GM21717 (cell line): ENCODE data around the gene PKHD1.
"Not testable (repeated sequence)": the region's sequence is repeated elsewhere in the genome, so short reads cannot be mapped to it uniquely, and the experiment has no call there.

Source experiments
- ATAC-seq: cut with Tn5 transposase; IDR thresholded peaks from one replicate; pipeline ENCODE4 v1.9.1; 2021; ENCODE audit warnings: mild to moderate bottlenecking, moderate library complexity; ENCODE audit not compliant: unreplicated experiment

PKHD1 gene

DNA sequence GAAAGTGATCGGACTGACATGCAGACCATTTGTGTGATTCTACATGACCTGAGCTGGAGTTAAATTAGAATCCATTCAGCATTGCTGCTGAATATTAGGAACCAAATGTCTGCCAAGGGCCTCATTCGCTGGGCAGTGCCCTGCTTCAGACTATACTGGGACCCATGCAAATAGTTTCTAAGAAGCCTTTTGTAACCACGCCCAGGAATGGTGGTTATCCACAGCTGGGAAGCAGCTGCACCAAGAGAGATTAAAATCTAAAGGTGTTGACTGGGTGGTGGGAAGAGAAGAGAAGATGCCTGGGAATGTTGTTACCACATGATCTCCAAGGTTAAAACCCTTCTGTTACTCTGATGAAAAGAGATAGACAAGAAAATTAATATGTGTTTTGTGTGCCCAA is 156.8 kb downstream of the PKHD1 start:
- ATAC-seq, result no peak

DNA sequence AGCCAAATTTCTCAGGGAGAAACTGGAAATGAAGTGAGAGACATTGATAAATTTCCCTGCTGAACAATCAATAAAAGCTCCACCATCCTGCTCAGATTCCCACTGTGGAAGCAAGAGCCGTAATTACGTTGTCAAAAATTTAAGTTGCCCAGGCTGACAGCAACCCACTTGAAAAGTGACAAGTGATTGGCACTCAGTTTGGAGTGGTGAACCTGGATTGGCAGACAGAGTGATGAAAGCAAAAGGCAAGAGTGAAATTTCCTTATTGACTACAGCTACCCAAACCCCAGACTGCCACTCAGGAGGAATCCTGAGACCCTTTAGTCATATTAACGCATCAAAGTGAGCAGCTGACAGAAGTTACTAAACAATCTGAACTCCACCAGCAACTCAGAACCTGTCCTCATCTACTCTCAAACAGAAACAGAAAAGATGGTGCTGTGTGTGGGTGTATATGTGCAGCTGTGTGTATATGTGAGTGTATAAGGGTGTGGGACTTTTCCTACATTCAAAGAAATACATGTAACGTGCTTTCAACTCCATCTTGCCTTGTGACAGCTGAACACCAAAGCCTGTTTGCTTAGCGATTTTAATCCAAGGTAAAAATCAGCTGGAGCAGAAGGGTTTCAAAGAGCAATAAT is 157.4 kb downstream of the PKHD1 start:
- no peak for ATAC-seq

DNA sequence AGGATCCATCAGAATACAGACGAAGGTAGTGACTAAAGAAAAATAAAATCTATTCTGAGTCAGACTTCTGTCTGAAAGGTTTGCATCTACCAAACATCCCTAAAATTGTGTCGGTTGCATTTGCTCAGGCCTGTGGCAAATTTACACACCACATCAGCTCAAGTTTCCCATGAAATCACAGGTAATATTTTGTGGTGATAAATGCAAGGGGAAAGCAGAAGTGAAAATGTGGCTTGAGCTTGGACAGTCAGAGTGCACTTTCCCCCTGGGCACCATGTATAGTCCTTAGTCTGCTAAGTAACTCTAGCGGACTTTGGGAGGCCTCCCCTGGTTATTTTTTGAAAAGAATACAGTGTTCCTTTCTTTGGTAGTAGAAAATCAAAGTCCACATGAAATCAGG is 159.1 kb downstream of the PKHD1 start:
- ATAC-seq, result peak; percentile 69

DNA sequence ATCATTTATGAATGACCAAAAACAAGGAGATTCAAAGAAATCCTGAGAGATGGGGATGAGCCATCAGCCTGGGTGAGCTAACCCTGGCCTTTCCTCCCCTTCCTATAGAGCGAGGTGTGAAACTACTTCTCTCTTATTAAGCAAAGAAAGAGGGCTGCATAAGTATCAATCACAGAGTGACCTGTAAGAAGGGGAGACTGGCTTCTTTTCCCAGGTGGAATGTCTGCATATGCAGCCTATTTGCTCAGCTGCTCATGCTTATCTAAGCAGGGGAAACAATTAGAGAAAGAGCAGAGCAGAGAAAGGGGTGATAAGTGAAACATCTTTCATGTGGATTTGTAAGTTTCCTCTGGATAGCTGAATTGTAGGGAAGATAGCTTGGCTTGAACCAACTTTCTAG is 160.0 kb downstream of the PKHD1 start:
- ATAC-seq, result no peak

DNA sequence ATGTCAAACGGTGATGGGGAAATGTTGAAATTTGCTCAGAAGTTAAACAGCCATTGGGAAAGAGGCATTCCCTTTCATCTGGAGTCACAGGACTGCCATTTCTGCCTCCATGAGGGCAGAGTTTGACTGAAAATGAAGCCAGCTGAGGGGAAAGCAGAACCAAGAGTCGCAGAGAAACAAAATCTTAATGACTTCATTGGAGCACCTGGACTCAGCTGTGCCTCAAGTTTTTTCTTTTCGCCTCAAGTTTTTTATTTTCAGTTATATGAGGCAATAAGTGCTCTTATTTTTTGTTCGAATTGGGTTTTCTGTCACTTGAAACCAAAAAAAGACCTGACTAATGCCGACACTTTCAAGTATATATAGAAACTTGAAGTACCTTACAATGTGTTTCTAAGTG is 161.3 kb downstream of the PKHD1 start:
- ATAC-seq, result peak; percentile 53

DNA sequence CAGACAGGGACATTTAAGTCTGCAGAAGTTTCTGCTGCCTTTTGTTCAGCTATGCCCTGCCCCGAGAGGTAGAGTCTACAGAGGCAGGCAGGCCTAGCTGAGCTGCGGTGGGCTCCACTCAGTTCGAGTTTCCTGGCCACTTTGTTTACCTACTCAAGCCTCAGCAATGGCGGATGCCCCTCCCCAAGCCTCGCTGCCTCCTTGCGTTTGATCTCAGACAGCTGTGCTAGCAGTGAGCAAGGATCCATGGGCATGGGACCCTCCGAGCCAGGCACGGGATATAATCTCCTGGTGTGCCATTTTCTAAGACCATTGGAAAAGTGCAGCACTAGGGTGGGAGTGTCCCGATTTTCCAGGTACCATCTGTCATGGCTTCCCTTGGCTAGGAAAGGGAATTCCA is 164.9 kb downstream of the PKHD1 start:
- not testable (repeated sequence) for ATAC-seq

DNA sequence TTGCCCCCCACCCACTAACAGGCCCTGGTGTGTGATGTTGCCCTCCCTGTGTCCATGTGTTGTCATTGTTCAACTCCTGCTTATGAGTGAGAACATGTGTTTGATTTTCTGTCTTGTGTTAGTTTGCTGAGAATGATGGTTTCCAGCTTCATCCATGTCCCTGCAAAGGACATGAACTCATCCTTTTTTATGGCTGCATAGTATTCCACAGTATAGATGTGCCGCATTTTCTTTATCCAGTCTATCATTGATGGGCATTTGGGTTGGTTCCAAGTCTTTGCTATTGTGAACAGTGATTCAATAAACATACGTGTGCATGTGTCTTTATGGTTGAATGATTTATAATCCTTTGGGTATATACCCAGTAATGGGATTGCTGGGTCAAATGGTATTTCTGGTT is 169.1 kb downstream of the PKHD1 start:
- not testable (repeated sequence) for ATAC-seq

DNA sequence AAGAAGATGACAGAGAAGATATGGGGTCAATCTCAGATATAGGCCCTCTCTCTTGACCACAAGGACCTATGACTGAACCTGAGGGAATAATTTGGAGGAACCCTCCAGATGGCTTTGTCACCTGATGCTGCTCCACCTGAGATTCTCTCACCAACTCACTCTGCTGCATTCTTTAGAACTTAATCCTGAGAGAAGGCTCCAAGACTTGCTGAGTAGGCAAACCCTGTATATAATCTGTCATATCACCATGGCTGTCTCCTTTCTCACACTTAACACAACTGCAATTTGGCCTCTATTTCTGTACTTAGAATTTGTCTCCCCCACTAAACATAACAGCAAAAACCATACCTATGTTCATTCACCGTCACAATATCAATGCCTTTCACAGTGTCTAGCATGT is 172.3 kb downstream of the PKHD1 start:
- ATAC-seq, result no peak

DNA sequence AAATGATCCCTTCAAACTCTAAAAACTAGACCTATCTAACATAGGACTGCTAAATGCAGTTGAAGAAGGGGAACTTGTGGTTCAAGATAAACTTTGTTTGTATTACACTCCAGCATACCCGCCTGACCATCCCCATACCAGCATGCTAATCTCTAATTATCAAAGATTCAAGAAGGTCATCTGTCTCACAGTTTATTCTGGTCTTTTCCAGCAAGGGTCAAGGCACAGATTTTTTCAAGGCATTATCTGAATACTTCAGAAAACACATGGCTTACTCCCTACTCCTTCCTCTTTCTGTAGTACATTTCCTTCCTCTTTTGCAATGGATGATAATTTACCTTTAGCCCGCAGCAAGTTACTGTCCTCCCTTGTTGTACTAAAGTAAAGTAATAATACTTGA is 174.1 kb downstream of the PKHD1 start:
- no peak for ATAC-seq

DNA sequence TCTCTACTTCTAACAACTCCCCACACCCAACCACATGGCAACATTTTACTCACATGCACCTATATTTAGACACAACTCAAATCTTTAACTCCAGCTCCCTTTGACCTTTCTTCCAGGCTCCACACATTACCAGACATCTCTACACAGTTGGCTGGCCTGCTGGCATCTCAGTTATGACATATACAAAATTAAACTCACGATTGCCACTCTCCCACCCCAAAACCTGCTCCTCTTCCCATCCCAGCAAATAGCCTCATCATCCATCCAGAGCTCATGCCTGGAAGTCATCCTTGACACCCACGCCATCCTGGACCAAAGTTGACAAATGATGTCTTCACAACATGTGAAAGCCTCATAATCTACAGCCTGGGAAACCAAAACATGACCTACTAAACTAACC is 176.6 kb downstream of the PKHD1 start:
- no peak for ATAC-seq

DNA sequence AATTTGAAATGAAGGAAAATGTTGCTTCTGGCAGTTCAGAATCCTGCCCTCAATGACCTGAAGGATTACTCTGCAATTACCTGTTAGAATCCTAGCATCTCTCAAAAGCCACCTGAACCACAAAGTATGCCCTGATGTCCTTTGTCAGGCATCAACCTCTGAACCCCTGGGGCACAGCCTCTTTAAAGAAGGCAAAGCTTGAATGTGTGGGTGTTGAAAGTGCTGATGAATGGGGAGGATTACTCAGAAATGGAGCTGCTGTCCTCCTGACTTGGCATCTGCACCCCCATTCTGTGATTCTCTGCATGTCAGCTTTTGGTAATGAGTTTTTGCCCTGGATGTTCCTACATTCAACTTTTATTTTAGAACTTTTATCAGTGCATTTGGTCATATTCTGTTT is 179.2 kb downstream of the PKHD1 start:
- ATAC-seq, result no peak

DNA sequence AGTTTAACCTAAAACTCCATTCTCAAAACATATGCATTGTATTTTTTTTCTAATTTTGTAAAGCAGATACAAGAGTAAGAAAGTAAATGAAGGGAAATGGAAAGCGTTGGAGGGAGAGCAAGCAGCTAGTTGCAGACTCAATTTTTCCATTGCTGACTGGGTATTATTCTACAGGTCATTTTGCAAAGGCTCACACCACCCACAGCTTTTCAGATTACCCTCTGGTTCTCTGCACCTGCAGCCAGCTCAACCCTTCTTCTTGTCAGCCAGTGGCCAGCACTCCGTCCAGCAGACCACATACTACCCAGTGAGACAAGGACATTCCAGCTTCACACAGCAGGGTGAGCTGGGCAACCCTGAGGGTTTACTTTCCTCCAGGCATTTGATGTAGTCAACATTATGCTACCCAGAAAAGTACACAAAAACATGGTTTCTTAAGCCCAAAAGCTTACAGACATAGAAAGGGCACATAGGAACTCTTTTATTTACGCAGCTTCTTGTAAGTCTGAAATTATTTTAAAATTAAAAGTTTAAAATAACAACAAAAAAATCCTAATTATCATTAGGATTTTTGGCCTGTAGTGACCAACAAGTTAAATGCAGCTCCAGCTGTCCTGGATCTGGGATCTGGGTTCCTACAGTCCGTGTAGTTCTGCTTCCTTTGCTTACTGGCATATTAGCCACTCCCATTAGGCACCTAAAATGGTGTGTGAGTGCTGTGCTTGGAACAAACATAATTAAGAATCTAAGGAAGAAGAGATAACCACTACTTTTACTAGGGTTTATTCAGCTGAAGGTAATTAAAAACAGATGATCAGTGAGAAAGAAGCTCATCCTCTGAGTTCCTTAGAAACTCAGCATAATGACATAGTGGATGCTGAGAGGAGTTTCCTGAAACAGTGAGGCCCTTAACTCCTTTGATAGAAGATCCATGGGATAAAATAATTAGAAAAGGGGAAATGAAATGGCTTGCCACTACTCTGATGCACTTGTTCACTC is 185.3 kb downstream of the PKHD1 start:
- no peak for ATAC-seq

DNA sequence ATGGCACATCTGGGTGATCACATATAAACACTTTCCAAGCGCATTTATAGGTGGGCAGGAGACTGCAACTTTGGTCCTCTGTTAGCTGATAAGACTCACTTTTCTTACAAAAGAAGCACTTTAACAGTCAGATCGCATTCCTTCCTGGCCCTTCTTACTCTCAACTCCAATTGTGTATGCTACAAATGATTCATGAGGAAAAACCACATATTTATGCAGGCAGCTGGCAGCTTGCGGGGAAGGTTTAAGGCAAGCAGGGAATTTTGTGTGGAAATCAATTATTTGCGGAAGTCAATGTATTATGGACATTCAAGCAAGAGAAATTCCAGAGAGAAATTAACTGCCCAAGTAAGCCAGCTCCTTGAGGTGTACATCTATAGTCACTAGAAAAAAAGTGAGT is 194.0 kb downstream of the PKHD1 start:
- ATAC-seq, result no peak

DNA sequence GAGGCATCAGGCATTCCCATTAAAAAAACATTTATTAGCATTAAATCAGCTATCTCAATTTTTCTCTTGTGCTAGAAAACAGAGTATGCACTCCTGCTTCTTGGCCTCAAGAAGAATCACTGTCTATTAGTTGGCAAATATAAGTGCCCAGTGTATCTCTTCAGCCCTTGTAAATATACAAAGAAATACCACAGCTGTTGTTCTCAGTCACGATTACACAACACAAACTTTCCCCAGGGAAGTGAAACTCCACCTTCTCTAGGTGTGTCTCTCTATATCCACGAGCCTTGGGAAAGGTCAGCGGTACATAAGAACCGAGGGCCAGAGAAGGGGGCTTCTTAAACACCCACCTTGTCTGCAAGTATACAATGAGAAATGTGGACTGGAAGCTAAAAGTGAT is 194.7 kb downstream of the PKHD1 start:
- no peak for ATAC-seq

DNA sequence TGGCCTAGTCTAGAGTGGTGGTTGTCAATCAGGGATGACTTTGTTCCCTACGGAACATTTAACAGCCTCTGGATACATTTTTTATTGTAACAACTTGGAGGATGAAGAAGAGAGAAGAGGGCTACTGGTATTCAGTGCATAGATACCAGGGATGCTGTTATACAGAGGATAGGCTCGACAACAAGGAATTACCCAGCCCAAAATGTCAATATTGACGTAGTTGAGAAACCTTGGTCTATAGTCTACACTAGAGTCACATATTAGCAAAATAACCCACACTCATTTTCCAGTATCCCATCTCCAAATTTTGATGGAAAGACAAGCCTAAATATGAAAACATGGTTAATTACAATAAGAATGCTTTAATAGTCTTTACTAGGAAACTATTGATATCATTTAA is 195.1 kb downstream of the PKHD1 start:
- no peak for ATAC-seq

DNA sequence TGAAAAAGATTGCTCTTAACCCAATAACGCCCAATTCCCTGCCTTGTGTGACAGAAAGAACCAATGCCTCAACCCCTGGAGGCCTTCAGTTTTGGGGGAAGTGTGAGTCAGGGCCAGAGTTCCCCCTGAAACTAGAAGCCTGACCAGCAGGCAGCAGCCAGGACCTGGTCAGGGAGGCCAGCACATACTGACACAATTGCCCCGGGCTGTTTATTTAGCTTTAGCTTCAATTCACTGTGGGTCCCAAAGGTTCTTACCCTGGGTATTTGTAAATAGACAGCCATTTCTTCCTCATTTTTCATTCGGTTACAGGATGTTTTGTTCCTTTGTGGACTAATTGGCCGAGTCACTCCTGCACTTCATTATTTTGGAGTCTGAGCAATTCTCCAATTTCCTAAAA is 195.6 kb downstream of the PKHD1 start:
- no peak for ATAC-seq

DNA sequence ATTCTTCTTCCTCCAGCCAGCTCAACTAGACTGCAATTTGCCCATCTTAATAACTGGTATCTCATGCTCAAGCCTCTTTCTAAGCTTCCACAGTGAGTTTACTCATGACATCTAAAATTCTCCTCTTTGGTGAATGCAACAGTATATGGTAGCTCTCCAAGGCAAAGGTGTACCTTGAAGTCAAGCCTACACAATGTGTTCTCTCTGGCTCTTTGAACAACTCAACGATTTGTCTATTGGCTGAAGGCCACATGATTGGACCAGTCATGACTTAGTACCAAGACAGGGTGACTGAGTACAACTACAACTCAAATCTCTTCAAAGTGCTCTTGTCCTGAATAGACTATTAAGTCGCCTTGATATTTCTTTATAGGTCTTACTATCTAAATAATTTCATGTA is 199.6 kb downstream of the PKHD1 start:
- ATAC-seq, result no peak

DNA sequence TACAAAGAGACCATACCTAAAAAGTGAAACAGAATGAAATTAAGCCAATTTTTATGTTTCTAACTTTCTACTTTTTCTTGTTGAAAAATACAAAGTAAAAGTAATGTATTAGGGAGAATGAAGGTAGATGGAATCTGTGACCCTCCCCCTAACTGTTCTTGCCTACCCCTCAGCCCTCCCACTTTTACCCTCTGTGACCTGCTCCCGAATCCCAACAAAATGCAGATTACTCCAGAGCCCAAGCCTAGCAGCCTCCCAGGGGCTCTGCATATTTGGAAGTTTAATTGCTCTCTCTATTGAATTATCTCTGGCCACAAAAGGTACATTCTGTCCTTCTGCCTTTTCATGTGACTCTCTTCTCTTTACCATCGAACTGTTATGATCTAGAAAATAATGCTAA is 201.5 kb downstream of the PKHD1 start:
- ATAC-seq, result no peak

DNA sequence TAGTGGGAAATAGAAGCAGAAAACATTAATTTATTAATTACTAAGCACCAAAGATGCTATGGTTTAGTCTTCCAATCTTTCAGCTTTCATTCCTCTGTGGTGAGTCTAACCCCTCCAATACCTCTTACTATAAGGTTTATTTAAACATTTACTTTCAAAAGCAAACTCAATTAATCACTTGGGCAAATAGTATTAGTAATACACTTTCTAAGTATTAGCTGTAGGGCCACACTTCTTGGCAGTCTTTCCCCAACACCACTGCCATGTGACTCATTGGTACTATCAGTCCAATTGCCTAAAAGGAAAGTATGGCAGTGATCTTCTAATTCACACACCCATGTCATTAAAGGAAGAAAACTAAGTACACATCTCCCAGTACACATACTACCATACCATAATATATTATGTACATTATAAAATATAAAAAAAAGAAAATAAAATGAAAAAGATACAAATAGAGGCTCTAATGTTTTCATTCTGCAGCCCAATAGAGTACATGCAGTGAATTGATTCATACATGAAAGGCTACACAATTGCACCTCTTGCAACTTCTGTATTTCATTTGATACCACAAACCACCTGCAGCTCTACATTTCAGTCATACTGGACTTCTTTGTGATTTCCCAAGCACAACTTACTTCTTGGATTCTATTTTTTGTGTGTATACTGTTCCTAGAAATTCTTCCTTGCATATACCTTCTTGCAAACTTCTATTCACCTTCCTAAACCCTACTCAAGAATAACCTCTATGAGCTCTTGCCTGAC is 218.6 kb downstream of the PKHD1 start:
- no peak for ATAC-seq

DNA sequence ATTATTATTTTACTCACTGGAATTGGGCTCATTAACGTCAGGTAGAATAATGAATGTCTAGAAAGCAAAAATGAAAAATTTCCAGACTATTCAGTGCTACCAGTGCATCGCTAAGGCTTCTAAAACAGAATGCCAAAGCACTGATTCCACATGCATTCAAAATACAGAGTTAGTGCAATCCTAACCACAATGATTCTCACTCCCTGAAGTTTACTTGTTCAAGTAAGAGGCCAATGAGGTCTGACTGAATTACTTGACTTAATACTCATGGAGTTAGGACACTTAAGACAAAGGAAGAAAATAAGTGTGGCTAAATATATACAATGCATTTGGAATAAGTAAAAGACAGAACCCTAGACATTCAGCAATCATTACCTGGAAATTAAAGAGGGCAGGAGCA is 220.5 kb downstream of the PKHD1 start:
- ATAC-seq, result no peak

DNA sequence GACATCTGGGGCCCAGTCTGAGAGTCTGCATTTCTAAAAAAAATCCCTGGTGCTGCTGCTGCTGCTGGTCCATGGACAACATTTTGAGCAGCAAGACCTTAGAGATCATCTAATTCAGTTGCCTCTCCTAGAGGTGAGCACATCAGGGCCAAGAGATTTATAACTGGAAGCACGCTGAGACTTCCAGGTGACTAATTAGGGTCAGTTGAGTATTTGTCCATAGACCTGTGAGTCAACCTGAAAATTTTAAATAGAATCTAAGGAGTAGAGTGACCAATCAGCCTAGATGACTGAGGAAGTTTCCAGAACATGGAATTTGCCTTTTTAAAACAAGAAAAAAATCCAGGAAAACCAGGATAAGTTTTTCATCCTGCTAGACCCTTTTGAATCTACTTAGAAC is 221.4 kb downstream of the PKHD1 start:
- ATAC-seq, result no peak

DNA sequence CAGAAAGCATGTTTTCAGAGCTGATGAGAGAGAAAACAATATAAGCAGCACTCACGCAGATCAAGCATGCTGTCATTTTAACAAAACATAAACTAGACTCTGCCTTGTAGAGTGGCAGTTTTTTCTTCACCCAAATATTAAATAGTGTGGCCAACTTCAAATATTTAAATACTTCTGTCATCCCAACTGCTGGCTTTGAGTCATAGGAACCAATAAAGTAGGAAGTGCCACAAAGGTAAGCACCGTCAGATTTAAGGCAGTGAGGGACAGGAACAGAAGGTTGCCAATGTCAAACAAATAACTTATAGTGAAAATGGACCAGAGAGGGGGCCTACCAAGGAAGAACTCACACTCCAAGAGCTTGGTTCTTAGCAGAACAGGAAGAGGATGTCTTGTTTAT is 222.2 kb downstream of the PKHD1 start:
- ATAC-seq, result no peak
